HG03064 (cell line): ENCODE data around the gene SRPX2.

Experiments used
- ATAC-seq: cut with Tn5 transposase; IDR thresholded peaks from one replicate; pipeline ENCODE4 v1.9.1; 2021; ENCODE audit warnings: low read depth; ENCODE audit not compliant: unreplicated experiment

The SRPX2 gene

GRCh38 chrX:100643956-100644860 is at the start of gene SRPX2:
Gene SRPX2, plus strand, starts transcription at chrX:100644199. Its CDS starts 2,124 bp downstream, at chrX:100646323.
- ATAC-seq: no peak

- ATAC-seq: no peak
These were observed 47.4 kb upstream of the SRPX2 start for GRCh38 chrX:100596601-100597000.

GRCh38 chrX:100599456-100599855 is 44.5 kb upstream of the SRPX2 start:
- no peak for ATAC-seq

GRCh38 chrX:100600340-100600739 is 43.7 kb upstream of the SRPX2 start:
- ATAC-seq: no peak

GRCh38 chrX:100600758-100601157 is 43.2 kb upstream of the SRPX2 start:
- no peak for ATAC-seq

- no peak for ATAC-seq
These were observed 37.2 kb upstream of the SRPX2 start for GRCh38 chrX:100606753-100607152.

GRCh38 chrX:100609591-100609990 is 34.4 kb upstream of the SRPX2 start:
- ATAC-seq: no peak

- ATAC-seq: no peak
These were observed 32.0 kb upstream of the SRPX2 start for GRCh38 chrX:100611951-100612350.

GRCh38 chrX:100615005-100615404 is 29.0 kb upstream of the SRPX2 start:
- peak; percentile 98 for ATAC-seq

- ATAC-seq: no peak
These were observed 21.0 kb upstream of the SRPX2 start for GRCh38 chrX:100623001-100623400.

GRCh38 chrX:100625985-100626491 is 18.0 kb upstream of the SRPX2 start:
- ATAC-seq: peak; percentile 95

GRCh38 chrX:100635040-100635439 is 9.0 kb upstream of the SRPX2 start:
- ATAC-seq: no peak

- no peak for ATAC-seq
These were observed 8.0 kb upstream of the SRPX2 start for GRCh38 chrX:100635989-100636320.

GRCh38 chrX:100636321-100636991 is 7.5 kb upstream of the SRPX2 start, which contains the start of gene TSPAN6:
Gene TSPAN6, minus strand, starts transcription at chrX:100636806. Its CDS starts 112 bp downstream, at chrX:100636694.
- peak; percentile 89 for ATAC-seq

- no peak for ATAC-seq
These were observed 1.7 kb upstream of the SRPX2 start for GRCh38 chrX:100642290-100642689.

- ATAC-seq: no peak
These were observed 787 bp upstream of the SRPX2 start for GRCh38 chrX:100643212-100643611.

GRCh38 chrX:100645106-100645505 is 1.1 kb downstream of the SRPX2 start:
- ATAC-seq: no peak

- ATAC-seq: no peak
These were observed 3.1 kb downstream of the SRPX2 start for GRCh38 chrX:100647095-100647494.

- no peak for ATAC-seq
These were observed 3.7 kb downstream of the SRPX2 start for GRCh38 chrX:100647739-100648138.

GRCh38 chrX:100648458-100649417 is 4.7 kb downstream of the SRPX2 start:
- ATAC-seq: no peak
